Activated CD4-positive, alpha-beta T cell treated with anti-CD3 and anti-CD28 coated beads, Interleukin-2, amount 10 ng/mL, durations not matched to agents 7 days and 5 days (primary cell): ENCODE results near the gene OR1K1. TPM values are rescaled to one million over a fixed set of nuclear protein-coding genes. Genes with fewer than 3 reads are reported as not detected.

Experiments
- CTCF ChIA-PET: fragments of 350-600 bp; sonication (Branson Sonifier 250); formaldehyde crosslinking; loops from one replicate; lab custom pipeline; 2021; ENCODE audit warnings: antibody characterized with exemption; lab: Charles Lee
- POLR2A ChIA-PET: fragments of 350-600 bp; sonication (Branson Sonifier 250); formaldehyde crosslinking; loops from one replicate; lab custom pipeline; 2021; ENCODE audit warnings: antibody characterized with exemption; lab: Charles Lee
- DNase-seq: peaks from one replicate; pipeline ENCODE4 v3.0.0-alpha.2; 2020
- H3K27ac Mint-ChIP-seq: one replicate; pipeline ENCODE4 v1.8.0; 2021; ENCODE audit warnings: mild to moderate bottlenecking, moderate library complexity, mixed read lengths
- H3K27me3 Mint-ChIP-seq: one replicate; pipeline ENCODE4 v1.8.0; 2021; ENCODE audit warnings: mixed read lengths
- H3K36me3 Mint-ChIP-seq: one replicate; pipeline ENCODE4 v1.8.0; 2021; ENCODE audit warnings: low read depth, mixed read lengths
- H3K4me1 Mint-ChIP-seq: one replicate; pipeline ENCODE4 v1.8.0; 2021; ENCODE audit warnings: mixed read lengths
- H3K4me3 Mint-ChIP-seq: one replicate; pipeline ENCODE4 v1.8.0; 2021; ENCODE audit warnings: mild to moderate bottlenecking, moderate library complexity, mixed read lengths
- H3K9me3 Mint-ChIP-seq: one replicate; pipeline ENCODE4 v1.8.0; 2021; ENCODE audit warnings: mixed read lengths
- total RNA-seq, 2 experiments: library from RNA; stranded (reverse); gene quantifications; one replicate each; pipeline ENCODE4 v1.2.3, GENCODE V29; 2021

The OR1K1 gene
- total RNA-seq, 2 experiments from 2014 or later, result not detected

- Mint-ChIP-seq H3K36me3 (peaks cover 22% of the 10 kb centered on the region), H3K4me1 (peaks cover 26% of the 10 kb centered on the region), H3K4me3 (no peak overlapping the region), H3K9me3 (peaks cover 4% of the 10 kb centered on the region), H3K27me3 (no peaks in the 10 kb centered on the region), H3K27ac (no peak overlapping the region)
- no peak for DNase-seq
- ChIA-PET CTCF (interaction anchor here (0.7 to 1.2 kb wide), 2 partner anchors 12 to 16 kb away, joined by 3 read pairs; no protein-coding TSS in a partner anchor), POLR2A (no interaction called here)
These were observed 41.6 kb downstream of the OR1K1 start for GRCh38 chr9:122841501-122841900.

GRCh38 chr9:122844137-122844536 is 44.2 kb downstream of the OR1K1 start:
- ChIA-PET CTCF (no interaction called here), POLR2A (no interaction called here)
- no peak overlapping the region for H3K27ac Mint-ChIP-seq
- H3K27me3 Mint-ChIP-seq, result no peaks in the 10 kb centered on the region
- DNase-seq, result no peak
- peaks cover 4% of the 10 kb centered on the region for H3K9me3 Mint-ChIP-seq
- H3K4me3 Mint-ChIP-seq, result no peak overlapping the region
- peaks cover 37% of the 10 kb centered on the region for H3K36me3 Mint-ChIP-seq
- peaks cover 33% of the 10 kb centered on the region for H3K4me1 Mint-ChIP-seq

- H3K4me1 Mint-ChIP-seq, result peaks cover 37% of the 10 kb centered on the region
These were observed 45.2 kb downstream of the OR1K1 start for GRCh38 chr9:122845116-122845515.

GRCh38 chr9:122846371-122846940 is 46.5 kb downstream of the OR1K1 start:
- Mint-ChIP-seq H3K27me3 (no peaks in the 10 kb centered on the region), H3K4me3 (peak overlapping the region; percentile 12), H3K27ac (peak overlapping the region; percentile 77), H3K4me1 (peaks cover 39% of the 10 kb centered on the region), H3K36me3 (peaks cover 57% of the 10 kb centered on the region), H3K9me3 (no peaks in the 10 kb centered on the region)
- ChIA-PET POLR2A (no interaction called here), CTCF (interaction anchor here (1.3 kb wide), 1 partner anchor 10 kb away, joined by 3 read pairs; no protein-coding TSS in a partner anchor)
- DNase-seq, result no peak

More at GRCh38 chr9:122845116-122845515, 45.2 kb downstream of the OR1K1 start:
- DNase-seq, result no peak
- POLR2A ChIA-PET, result no interaction called here
- Mint-ChIP-seq H3K27me3 (no peaks in the 10 kb centered on the region), H3K9me3 (no peaks in the 10 kb centered on the region), H3K4me3 (no peak overlapping the region), H3K36me3 (peaks cover 46% of the 10 kb centered on the region), H3K27ac (no peak overlapping the region)
- CTCF ChIA-PET, result no interaction called here

GRCh38 chr9:122848256-122848943 is 48.5 kb downstream of the OR1K1 start:
- ChIA-PET POLR2A (no interaction called here), CTCF (interaction anchor here (0.9 to 1.0 kb wide), 2 partner anchors 10 to 421 kb away, joined by 3 read pairs; no protein-coding TSS in a partner anchor)
- Mint-ChIP-seq H3K4me3 (no peak overlapping the region), H3K27ac (no peak overlapping the region), H3K27me3 (no peaks in the 10 kb centered on the region), H3K4me1 (peaks cover 38% of the 10 kb centered on the region), H3K9me3 (no peaks in the 10 kb centered on the region), H3K36me3 (peaks cover 58% of the 10 kb centered on the region)
- no peak for DNase-seq

Other genes with a start within 250 kb of the OR1K1 start
- gene OR1N2, start 247.0 kb upstream of the OR1K1 start, total RNA-seq, result not detected
- gene OR1L8, start 216.7 kb upstream of the OR1K1 start, total RNA-seq, result not detected
- gene OR1Q1, start 185.4 kb upstream of the OR1K1 start, total RNA-seq, result not detected
- gene OR1B1, start 142.5 kb upstream of the OR1K1 start, total RNA-seq, result under 1 TPM in 1 of 2 experiments, not detected in 1; 0.21 TPM
- not detected for gene OR1L1, start 138.4 kb upstream of the OR1K1 start, total RNA-seq
- not detected for gene OR1L3, start 125.0 kb upstream of the OR1K1 start, total RNA-seq
- not detected for gene OR1L4, start 76.1 kb upstream of the OR1K1 start, total RNA-seq
- gene OR1L6, start 57.8 kb upstream of the OR1K1 start, total RNA-seq, result not detected
- gene OR5C1, start 11.2 kb upstream of the OR1K1 start, total RNA-seq, result not detected
- gene PDCL, start 28.5 kb downstream of the OR1K1 start, total RNA-seq, result 10 to 100 TPM; 22.4 to 25.2 TPM
- 10 to 100 TPM; 44.1 to 46.8 TPM for gene RC3H2, start 105.2 kb downstream of the OR1K1 start, total RNA-seq
- 10 to 100 TPM; 11.8 to 12.2 TPM for gene ZBTB6, start 113.2 kb downstream of the OR1K1 start, total RNA-seq
- 1 to 10 TPM; 7.3 to 9.6 TPM for gene ZBTB26, start 131.4 kb downstream of the OR1K1 start, total RNA-seq
- gene RABGAP1, start 140.9 kb downstream of the OR1K1 start, total RNA-seq, result 10 to 100 TPM; 28.4 to 32.9 TPM
- 1 to 10 TPM in 1 of 2 experiments, under 1 TPM in 1; 0.94 to 1.3 TPM for gene GPR21, start 233.5 kb downstream of the OR1K1 start, total RNA-seq